ENCODE data around the gene ACP7.

The ACP7 gene

GRCh38 chr19:39083983-39084731 lies at the start of gene ACP7:
Gene ACP7, plus strand, starts transcription at chr19:39084368. Its CDS starts 902 bp downstream, at chr19:39085270.
- no peak within 1 kb of the TSS for H3K27ac ChIP-seq
- TF ChIP-seq, protein P1, sequence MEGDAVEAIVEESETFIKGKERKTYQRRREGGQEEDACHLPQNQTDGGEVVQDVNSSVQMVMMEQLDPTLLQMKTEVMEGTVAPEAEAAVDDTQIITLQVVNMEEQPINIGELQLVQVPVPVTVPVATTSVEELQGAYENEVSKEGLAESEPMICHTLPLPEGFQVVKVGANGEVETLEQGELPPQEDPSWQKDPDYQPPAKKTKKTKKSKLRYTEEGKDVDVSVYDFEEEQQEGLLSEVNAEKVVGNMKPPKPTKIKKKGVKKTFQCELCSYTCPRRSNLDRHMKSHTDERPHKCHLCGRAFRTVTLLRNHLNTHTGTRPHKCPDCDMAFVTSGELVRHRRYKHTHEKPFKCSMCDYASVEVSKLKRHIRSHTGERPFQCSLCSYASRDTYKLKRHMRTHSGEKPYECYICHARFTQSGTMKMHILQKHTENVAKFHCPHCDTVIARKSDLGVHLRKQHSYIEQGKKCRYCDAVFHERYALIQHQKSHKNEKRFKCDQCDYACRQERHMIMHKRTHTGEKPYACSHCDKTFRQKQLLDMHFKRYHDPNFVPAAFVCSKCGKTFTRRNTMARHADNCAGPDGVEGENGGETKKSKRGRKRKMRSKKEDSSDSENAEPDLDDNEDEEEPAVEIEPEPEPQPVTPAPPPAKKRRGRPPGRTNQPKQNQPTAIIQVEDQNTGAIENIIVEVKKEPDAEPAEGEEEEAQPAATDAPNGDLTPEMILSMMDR (conservative IDR thresholded peaks at IDR 0.05): no peak

GRCh38 chr19:39036581-39036980 lies 47.6 kb upstream of the ACP7 start:
- TF ChIP-seq, protein P1 (conservative IDR thresholded peaks at IDR 0.05): no peak

GRCh38 chr19:39037194-39037593 lies 47.0 kb upstream of the ACP7 start:
- TF ChIP-seq, protein P1 (conservative IDR thresholded peaks at IDR 0.05): no peak
- H3K27ac ChIP-seq: no peak overlapping the region

More at GRCh38 chr19:39036581-39036980, 47.6 kb upstream of the ACP7 start:
- no peak overlapping the region for H3K27ac ChIP-seq

DNA sequence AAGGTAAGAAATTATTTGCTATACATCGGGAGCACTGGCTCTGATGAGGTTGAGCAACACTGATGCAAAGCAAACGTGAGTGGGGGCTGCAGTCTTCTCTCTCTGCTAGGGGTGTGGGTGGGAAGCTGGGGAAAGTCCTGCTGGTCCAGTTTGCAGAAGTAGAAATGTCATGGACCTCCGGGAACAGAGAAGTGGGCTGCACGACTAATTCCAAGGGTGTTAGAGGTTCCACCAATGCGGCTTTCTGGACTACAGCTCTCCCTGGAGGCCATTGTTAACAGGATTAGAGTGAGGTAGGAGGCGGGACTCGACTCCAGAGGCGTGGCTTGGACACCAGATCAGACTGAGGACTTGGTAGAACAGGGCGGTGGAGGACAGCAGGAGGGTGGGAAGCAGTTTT lies 46.1 kb upstream of the ACP7 start:
- no peak overlapping the region for H3K27ac ChIP-seq
- TF ChIP-seq, protein P1 (conservative IDR thresholded peaks at IDR 0.05): no peak; the same call in 1 of the 2 replicates

DNA sequence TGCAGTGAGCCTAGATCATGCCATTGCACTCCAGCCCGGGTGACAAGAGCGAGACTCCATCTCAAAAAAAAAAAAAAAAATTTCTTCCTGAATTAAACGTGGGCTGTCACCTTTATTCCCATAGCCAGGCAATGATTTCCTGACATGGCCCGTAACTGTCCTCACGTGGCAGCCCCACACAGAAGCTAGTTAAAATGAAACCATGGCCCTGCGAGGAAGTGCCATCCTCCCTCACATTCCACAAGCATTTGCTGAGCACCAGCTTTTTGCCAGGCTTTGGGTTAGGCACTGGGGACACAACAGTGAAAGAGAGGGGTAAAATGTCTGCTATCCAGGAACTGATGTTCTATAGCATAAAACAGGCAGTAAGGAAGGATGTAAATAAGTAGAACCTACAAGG lies 38.7 kb upstream of the ACP7 start:
- H3K27ac ChIP-seq: no peak overlapping the region
- TF ChIP-seq, protein P1 (conservative IDR thresholded peaks at IDR 0.05): no peak

DNA sequence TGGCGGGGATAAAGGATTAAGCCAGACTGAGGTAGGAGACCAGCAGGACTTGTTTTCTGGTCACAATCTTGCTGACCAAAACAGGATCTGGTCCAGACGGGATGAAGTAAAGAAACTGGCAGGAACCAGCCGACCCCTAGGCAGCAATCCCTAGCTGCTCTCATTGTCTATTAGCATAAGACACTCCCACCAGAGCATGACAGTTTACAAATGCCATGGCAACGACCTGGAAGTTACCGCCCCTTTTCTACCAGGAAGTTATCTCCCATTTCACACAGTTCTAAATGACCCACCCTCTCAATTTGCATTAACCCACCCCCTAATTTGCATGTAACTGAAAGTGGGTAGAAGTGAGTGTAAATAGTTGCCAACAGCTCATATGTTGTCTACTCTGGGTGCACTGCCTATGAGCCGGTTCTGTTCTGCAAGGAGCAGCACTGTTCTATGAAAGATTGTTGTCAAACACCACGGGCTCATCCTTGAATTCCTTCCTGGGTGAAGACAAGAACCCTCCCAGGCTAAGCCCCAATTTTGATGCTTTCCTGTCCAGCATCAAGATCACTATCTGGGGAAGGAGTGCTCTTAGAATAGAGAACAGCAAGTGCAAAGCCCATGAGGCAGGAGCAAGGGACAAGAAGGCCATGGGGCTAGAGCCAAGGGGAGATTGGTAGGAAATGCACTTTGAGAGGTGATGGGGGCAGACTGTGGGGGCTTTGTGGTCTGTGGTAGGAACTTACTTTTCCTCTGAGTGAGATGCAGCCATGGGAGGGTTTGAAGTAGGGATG lies 37.9 kb upstream of the ACP7 start:
- no peak overlapping the region for H3K27ac ChIP-seq

GRCh38 chr19:39047073-39047472 lies 37.1 kb upstream of the ACP7 start:
- H3K27ac ChIP-seq: no peak overlapping the region
- TF ChIP-seq, protein P1 (conservative IDR thresholded peaks at IDR 0.05): no peak

More for the DNA sequence above, 37.9 kb upstream of the ACP7 start:
- TF ChIP-seq, protein P1 (conservative IDR thresholded peaks at IDR 0.05): no peak
